ENCODE data around the gene MROH7.

- TF ChIP-seq, protein P1, sequence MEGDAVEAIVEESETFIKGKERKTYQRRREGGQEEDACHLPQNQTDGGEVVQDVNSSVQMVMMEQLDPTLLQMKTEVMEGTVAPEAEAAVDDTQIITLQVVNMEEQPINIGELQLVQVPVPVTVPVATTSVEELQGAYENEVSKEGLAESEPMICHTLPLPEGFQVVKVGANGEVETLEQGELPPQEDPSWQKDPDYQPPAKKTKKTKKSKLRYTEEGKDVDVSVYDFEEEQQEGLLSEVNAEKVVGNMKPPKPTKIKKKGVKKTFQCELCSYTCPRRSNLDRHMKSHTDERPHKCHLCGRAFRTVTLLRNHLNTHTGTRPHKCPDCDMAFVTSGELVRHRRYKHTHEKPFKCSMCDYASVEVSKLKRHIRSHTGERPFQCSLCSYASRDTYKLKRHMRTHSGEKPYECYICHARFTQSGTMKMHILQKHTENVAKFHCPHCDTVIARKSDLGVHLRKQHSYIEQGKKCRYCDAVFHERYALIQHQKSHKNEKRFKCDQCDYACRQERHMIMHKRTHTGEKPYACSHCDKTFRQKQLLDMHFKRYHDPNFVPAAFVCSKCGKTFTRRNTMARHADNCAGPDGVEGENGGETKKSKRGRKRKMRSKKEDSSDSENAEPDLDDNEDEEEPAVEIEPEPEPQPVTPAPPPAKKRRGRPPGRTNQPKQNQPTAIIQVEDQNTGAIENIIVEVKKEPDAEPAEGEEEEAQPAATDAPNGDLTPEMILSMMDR (IDR thresholded peaks at IDR 0.05): no peak
- TF ChIP-seq POLR2AphosphoS5 (IDR thresholded peaks at IDR 0.05): no peak
Observed at GRCh38 chr1:54742282-54742681, 100.7 kb downstream of the MROH7 start.

Measured in esophagus muscularis mucosa (tissue), 3 donors.